Measurements from ENCODE around the gene ZNF91. TPM values are rescaled to one million over a fixed set of nuclear protein-coding genes. Genes with fewer than 3 reads are reported as not detected.
"Not testable (repeated sequence)": the region's sequence is repeated elsewhere in the genome, so short reads cannot be mapped to it uniquely, and the experiment has no call there.

ZNF91 gene
- total RNA-seq, 1 donor from 2014 or later: 43.9 TPM

GRCh38 chr19:23318941-23319340 is 76.3 kb downstream of the ZNF91 start:
- not testable (repeated sequence) for DNase-seq (ENCODE audit: low spot score)

- DNase-seq (ENCODE audit: low spot score): no peak
These were observed 77.1 kb downstream of the ZNF91 start for GRCh38 chr19:23318143-23318542.

- no peak for DNase-seq (ENCODE audit: low spot score)
These were observed 80.0 kb downstream of the ZNF91 start for GRCh38 chr19:23315286-23315685.

DNA sequence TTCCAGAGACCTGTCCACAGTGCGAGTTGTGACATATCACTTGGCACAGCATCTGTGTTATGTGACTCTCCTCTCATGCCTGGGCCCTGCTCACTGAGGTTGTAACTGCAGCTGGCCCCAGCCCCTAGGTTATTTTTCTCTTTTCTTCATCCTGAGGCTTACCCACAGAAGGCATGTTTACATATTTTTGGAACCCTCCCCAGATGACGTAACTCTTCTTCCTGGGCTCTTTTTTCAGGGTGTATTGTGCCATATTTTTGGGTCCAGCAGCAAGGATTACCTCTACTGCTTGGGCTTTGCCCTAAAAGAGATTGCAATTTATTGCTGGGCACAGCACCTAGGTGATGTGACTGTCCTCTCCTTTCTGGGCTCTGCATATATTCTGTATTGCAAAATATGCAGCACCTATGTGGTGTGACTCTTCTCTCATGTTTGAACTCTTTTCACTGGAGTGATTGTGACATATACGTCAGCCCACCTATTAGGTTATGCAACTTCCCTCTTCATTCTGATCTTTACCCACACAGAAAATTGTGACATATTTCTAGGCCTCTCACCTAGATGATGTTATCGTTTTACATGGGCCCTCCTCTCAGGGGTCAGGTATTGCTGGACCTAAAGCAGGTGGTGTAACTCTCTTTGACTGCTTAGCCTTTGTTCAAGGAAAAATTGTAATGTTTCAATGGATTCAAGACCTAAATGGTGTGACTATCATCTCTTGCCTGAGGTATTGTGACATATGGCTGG is 80.6 kb downstream of the ZNF91 start:
- DNase-seq (ENCODE audit: low spot score): no peak

DNA sequence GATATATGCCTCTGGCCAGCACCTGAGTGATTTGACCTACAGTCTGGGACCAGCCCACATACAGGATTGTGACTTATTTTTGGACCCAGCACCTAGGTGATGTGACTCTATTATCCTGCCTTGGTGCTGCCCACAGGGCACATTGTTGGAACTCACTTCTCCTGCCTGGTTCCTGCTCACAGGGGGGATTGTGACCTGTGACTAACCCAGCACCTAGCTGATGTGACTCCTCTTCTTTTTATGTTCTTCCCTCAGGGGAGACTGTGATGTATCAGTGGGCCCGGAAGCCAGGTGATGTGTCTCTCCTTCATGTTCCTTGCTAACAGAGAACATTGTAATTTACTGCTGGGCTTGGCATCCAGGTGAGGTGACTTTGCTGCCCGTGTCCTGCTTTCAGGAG is 82.1 kb downstream of the ZNF91 start:
- DNase-seq (ENCODE audit: low spot score): no peak

DNA sequence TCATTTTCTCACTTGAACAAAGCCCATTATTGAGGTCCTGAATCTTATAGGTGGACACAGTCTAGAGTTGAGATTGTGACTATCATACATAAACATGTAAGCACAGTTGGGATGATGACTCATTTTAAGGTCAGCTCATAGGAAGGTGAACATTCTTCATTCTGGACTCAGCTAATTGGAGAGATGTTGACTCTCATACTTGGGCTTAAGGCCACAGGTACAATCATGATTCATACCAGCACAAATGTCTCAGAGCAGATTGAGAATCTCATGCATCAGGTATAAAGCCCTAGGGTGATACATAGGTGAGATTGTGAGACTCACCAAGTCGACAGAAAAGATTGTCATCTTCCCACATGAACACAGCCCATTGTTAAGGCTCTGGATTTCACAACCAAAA is 82.8 kb downstream of the ZNF91 start:
- DNase-seq (ENCODE audit: low spot score): no peak

DNA sequence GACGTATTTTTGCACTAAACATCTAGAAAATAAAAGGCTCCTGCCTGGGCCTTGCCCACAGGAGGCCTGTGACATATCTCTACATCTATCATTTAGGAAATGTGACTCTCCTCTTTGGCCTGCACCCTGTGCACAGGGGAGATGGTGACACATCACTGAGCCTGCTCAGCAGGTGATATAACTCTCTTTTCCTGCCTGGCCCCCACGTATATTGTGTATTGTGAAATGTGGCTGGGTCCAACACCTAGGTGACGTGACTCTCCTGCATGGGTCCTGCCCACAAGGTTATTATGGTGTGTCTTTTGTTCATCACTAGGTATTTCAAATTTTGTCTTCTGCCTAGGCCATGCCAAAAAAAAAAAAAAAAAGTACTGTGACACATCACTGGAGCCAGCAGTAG is 83.7 kb downstream of the ZNF91 start:
- DNase-seq (ENCODE audit: low spot score): no peak

GRCh38 chr19:23310729-23311211 is 84.5 kb downstream of the ZNF91 start:
- DNase-seq (ENCODE audit: low spot score): no peak

DNA sequence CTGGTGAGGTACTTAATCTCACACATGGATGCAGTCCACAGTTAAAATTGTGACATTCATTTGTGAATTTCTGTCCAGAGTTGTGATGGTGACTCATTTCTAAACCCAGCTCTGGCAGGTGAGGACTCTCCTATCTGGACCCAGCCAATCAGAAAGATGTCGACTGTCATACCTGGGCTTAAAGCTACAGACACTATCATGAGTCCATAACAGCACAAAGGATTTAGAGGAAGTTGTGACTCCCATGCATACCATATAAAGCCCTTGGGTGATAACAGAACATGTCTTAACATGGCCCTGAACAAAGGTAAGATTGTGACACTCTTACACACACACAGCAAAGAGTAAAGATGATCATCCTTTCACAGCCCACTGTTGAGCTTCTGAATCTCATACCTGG is 85.3 kb downstream of the ZNF91 start:
- DNase-seq (ENCODE audit: low spot score): no peak

DNA sequence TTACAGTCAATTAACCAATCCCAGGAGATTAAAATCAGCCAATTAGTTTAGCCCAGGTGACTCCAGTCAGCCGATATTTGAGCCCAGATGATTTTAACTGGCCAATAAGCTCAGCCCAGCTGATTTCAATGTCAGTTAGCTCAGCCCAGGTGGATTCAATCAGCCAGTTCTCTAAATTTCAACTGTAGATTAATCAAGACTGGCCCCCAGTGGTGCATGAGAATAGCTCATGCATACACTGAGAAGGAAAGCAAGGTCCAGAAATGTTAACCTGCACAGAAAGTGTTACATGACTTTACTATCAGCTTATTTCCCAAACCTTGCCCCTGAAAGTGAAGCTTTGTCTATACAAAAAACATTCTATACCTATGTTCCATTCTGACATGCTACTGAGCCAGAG is 89.7 kb downstream of the ZNF91 start:
- no peak for DNase-seq (ENCODE audit: low spot score)

- no peak for DNase-seq (ENCODE audit: low spot score)
These were observed 91.0 kb downstream of the ZNF91 start for GRCh38 chr19:23304238-23304637.

DNA sequence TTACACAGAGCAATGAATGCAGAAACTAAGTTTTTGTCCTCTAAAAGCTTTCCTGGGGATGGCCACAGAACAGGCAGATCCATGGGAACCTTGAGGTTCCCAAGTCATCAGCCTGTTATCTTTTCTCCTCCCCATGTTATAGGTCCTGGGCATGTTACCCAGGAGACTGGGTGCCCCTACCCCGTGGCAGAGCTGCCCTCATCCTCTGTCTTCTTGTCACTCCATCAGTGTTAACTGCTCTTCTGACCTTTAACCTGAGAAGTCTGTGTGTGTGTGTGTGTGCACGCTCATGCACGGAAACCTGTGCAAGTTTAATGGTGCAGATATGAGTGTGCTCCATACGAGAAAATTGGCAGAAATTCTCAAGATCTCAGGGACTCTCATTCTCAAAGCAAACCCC is 101.1 kb downstream of the ZNF91 start:
- DNase-seq (ENCODE audit: low spot score): no peak

GRCh38 chr19:23289966-23290365 is 105.3 kb downstream of the ZNF91 start:
- not testable (repeated sequence) for DNase-seq (ENCODE audit: low spot score)

Other genes starting within 250 kb of the ZNF91 start
- gene ZNF724, start 145.1 kb downstream of the ZNF91 start, total RNA-seq: 2.5 TPM

Measured in mucosa of gallbladder (tissue), 1 donor.